K562 (cell line): ENCODE results near the gene NANS. TPM values are rescaled to one million over a fixed set of nuclear protein-coding genes. Genes with fewer than 3 reads are reported as not detected.

ENCODE experiments used
- ASH1L ChIP-seq: fragments of 450-650 bp; IDR thresholded peaks from 2 replicates; pipeline ENCODE4 v1.6.1; 2018; ENCODE audit warnings: borderline replicate concordance, mild to moderate bottlenecking, low read depth; ENCODE audit not compliant: partially characterized antibody
- ATF7 ChIP-seq: fragments of 450-650 bp; IDR thresholded peaks from 2 replicates; pipeline ENCODE4 v1.7.1; 2014; ENCODE audit warnings: mild to moderate bottlenecking, moderate library complexity
- MAZ ChIP-seq, 2 experiments: fragments of 450-650 bp in 1 of 2; sonication (generic) in 1 of 2; formaldehyde crosslinking; IDR thresholded peaks in 1 of 2; conservative IDR thresholded peaks in 1 of 2; 2 replicates each; pipeline versions ENCODE4 v1.4.0 to v1.5.0; 2020; ENCODE audit warnings: mild to moderate bottlenecking in 1 of 2, missing genetic modification reagents in 1 of 2
- MECOM ChIP-seq: fragments of 250-450 bp; sonication (Bioruptor Pico); IDR thresholded peaks from 2 replicates; pipeline ENCODE4 v1.8.0; 2022; ENCODE audit warnings: inconsistent platforms
- PURB ChIP-seq: sonication (generic); formaldehyde crosslinking; IDR thresholded peaks from 2 replicates; pipeline ENCODE4 v1.9.0; 2021; ENCODE audit warnings: low read depth, mild to moderate bottlenecking, missing genetic modification reagents
- SMARCC2 ChIP-seq: fragments of 450-650 bp; IDR thresholded peaks from 2 replicates; pipeline ENCODE4 v1.6.1; 2017; ENCODE audit warnings: antibody characterized with exemption, moderate library complexity, mild to moderate bottlenecking, low read depth
- SP2 ChIP-seq: IDR thresholded peaks from 2 replicates; pipeline ENCODE4 v1.6.1; 2011; ENCODE audit warnings: mild to moderate bottlenecking, low read depth, low read length, moderate library complexity; ENCODE audit not compliant: poor library complexity, severe bottlenecking; ENCODE audit errors: extremely low read depth
- polyA plus RNA-seq, 8 experiments: library from polyadenylated mRNA; depleted of rRNA in 4 of 8; stranded (reverse) in 5 of 8; unstranded in 3 of 8; fragments of >200 nt; fragmentation: Nextera tagmentation in 2 of 8; fragmentation: Illumina TruSeq in 1 of 8; extraction: Ambion mirVana in 2 of 8; extraction: Trizol in 1 of 8; gene quantifications; 2 replicates each; pipeline versions ENCODE4 v1.2.1 to v1.2.3, GENCODE V29; 2011 to 2014; ENCODE audit warnings: inconsistent platforms in 1 of 8, missing spikeins in 1 of 8
- total RNA-seq, 7 experiments: library from RNA; depleted of rRNA in 6 of 7; stranded (reverse); fragments of >200 nt in 6 of 7; fragmentation: Illumina TruSeq in 2 of 7; extraction: Trizol in 2 of 7; gene quantifications; 2 replicates each; pipeline versions ENCODE4 v1.2.1 to v1.2.3, GENCODE V29; 2011 to 2021; ENCODE audit warnings: low replicate concordance in 1 of 7
- TF ChIP-seq, protein P1 (sequence below): sonication (generic); formaldehyde crosslinking; IDR thresholded peaks from 2 replicates; pipeline ENCODE4 v1.8.1; 2023; ENCODE audit warnings: mild to moderate bottlenecking, missing genetic modification reagents, moderate library complexity
- TF ChIP-seq, protein P2 (sequence below): sonication (generic); formaldehyde crosslinking; IDR thresholded peaks from 2 replicates; pipeline ENCODE4 v1.8.1; 2023; ENCODE audit warnings: missing genetic modification reagents, mild to moderate bottlenecking, borderline replicate concordance
- TF ChIP-seq, protein P3 (sequence below): IDR thresholded peaks from 2 replicates; pipeline ENCODE4 v1.6.1; 2011; ENCODE audit warnings: borderline replicate concordance, low read depth, mild to moderate bottlenecking, moderate library complexity, low read length; ENCODE audit not compliant: insufficient read depth, poor library complexity, severe bottlenecking

The NANS gene
- total and polyA plus RNA-seq, 9 of the 15 experiments (the other 6 are each of a cell fraction or from before 2014, with no cell fraction given): 37.1 to 181 (median 137) TPM

DNA sequence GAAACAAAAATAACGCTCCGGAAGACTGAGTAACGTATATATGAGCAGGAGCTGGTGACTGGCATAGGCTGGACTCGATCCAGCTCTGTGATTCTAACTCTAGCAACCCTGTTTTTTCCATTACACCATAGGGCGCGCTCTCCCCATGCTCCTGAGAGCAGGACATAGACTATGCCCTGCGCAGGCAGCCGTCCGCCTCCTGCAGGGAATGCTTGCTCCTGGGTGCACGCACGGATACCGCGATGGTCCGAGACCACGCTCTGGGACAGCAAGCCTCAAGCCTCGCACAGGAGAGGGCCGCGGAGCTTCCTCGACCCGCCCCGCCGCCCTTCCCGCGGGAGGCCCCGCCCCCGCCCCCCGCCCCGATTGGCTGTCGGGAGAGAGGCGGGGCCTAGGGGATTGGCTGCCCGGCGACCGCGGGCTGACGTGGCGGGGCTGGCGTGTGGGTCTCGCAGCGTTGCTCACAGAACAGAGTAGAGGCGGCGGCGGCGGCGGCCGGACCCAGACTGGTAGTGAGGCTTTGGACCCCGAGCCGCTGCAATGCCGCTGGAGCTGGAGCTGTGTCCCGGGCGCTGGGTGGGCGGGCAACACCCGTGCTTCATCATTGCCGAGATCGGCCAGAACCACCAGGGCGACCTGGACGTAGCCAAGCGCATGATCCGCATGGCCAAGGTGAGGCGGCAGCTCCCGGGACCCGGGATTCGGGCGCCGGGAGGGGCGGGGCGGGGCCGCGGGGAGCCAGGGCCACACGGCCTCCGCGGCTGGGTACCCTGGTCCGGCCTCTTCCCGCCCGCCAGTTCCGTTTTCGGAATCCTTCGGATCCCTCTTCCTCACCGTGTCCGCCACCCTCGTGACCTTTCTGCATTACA, at the start of gene NANS (continued):
- TF ChIP-seq, protein P1, sequence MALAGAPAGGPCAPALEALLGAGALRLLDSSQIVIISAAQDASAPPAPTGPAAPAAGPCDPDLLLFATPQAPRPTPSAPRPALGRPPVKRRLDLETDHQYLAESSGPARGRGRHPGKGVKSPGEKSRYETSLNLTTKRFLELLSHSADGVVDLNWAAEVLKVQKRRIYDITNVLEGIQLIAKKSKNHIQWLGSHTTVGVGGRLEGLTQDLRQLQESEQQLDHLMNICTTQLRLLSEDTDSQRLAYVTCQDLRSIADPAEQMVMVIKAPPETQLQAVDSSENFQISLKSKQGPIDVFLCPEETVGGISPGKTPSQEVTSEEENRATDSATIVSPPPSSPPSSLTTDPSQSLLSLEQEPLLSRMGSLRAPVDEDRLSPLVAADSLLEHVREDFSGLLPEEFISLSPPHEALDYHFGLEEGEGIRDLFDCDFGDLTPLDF (CRISPR knock-in tag): peak; percentile 51; the same call in 1 of the 2 replicates
- TF ChIP-seq, protein P2, sequence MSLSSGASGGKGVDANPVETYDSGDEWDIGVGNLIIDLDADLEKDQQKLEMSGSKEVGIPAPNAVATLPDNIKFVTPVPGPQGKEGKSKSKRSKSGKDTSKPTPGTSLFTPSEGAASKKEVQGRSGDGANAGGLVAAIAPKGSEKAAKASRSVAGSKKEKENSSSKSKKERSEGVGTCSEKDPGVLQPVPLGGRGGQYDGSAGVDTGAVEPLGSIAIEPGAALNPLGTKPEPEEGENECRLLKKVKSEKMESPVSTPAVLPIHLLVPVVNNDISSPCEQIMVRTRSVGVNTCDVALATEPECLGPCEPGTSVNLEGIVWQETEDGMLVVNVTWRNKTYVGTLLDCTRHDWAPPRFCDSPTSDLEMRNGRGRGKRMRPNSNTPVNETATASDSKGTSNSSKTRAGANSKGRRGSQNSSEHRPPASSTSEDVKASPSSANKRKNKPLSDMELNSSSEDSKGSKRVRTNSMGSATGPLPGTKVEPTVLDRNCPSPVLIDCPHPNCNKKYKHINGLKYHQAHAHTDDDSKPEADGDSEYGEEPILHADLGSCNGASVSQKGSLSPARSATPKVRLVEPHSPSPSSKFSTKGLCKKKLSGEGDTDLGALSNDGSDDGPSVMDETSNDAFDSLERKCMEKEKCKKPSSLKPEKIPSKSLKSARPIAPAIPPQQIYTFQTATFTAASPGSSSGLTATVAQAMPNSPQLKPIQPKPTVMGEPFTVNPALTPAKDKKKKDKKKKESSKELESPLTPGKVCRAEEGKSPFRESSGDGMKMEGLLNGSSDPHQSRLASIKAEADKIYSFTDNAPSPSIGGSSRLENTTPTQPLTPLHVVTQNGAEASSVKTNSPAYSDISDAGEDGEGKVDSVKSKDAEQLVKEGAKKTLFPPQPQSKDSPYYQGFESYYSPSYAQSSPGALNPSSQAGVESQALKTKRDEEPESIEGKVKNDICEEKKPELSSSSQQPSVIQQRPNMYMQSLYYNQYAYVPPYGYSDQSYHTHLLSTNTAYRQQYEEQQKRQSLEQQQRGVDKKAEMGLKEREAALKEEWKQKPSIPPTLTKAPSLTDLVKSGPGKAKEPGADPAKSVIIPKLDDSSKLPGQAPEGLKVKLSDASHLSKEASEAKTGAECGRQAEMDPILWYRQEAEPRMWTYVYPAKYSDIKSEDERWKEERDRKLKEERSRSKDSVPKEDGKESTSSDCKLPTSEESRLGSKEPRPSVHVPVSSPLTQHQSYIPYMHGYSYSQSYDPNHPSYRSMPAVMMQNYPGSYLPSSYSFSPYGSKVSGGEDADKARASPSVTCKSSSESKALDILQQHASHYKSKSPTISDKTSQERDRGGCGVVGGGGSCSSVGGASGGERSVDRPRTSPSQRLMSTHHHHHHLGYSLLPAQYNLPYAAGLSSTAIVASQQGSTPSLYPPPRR (CRISPR knock-in tag): no peak
- no peak for TF ChIP-seq PURB (CRISPR knock-in tag)
- TF ChIP-seq, protein P3, sequence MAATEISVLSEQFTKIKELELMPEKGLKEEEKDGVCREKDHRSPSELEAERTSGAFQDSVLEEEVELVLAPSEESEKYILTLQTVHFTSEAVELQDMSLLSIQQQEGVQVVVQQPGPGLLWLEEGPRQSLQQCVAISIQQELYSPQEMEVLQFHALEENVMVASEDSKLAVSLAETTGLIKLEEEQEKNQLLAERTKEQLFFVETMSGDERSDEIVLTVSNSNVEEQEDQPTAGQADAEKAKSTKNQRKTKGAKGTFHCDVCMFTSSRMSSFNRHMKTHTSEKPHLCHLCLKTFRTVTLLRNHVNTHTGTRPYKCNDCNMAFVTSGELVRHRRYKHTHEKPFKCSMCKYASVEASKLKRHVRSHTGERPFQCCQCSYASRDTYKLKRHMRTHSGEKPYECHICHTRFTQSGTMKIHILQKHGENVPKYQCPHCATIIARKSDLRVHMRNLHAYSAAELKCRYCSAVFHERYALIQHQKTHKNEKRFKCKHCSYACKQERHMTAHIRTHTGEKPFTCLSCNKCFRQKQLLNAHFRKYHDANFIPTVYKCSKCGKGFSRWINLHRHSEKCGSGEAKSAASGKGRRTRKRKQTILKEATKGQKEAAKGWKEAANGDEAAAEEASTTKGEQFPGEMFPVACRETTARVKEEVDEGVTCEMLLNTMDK: peak; percentile 3
- no peak for TF ChIP-seq ASH1L
- no peak for TF ChIP-seq MECOM (CRISPR knock-in tag)
- peak; percentile 48 to 76 for TF ChIP-seq MAZ (CRISPR knock-in tag; conservative IDR thresholded peaks at IDR 0.05 in 1 of 2, IDR thresholded peaks at IDR 0.05 in 1 of 2)
- TF ChIP-seq SP2: peak; percentile 37
- TF ChIP-seq ATF7: peak; percentile 49; the same call in 1 of the 2 replicates
- no peak for TF ChIP-seq SMARCC2
